Adrenal gland (tissue), 12 donors: ENCODE measurements around the gene FXYD7. TPM values are rescaled to one million over a fixed set of nuclear protein-coding genes. Genes with fewer than 3 reads are reported as not detected.
"Not testable (repeated sequence)": the region's sequence is repeated elsewhere in the genome, so short reads cannot be mapped to it uniquely, and the experiment has no call there.

Source experiments
- DNase-seq, 7 donors: peaks; one replicate each; pipeline ENCODE4 v3.0.0-alpha.2; 2019 to 2020
- H3K27ac ChIP-seq, 5 donors: fragments of 200-600 bp; sonication (generic) in 4 of 5; 1 replicate in 3 of 5; 2 replicates in 2 of 5; pipeline versions ENCODE4 v1.5.1 to v1.8.0; 2016 to 2020; ENCODE audit warnings: mild to moderate bottlenecking in 1 of 5
- H3K27me3 ChIP-seq: fragments of 200-600 bp; 2 replicates; pipeline ENCODE4 v1.8.0; 2021
- H3K36me3 ChIP-seq, 2 donors: fragments of 200-600 bp; replicated peaks in 1 of 2; 1 replicate in 1 of 2; 2 replicates in 1 of 2; pipeline versions ENCODE4 v1.5.1 to v1.8.0; 2018 to 2022
- H3K4me1 ChIP-seq, 2 donors: fragments of 200-600 bp; replicated peaks in 1 of 2; 1 replicate in 1 of 2; 2 replicates in 1 of 2; pipeline versions ENCODE4 v1.5.1 to v1.8.0; 2018 to 2021
- H3K4me3 ChIP-seq, 4 donors: fragments of 200-600 bp; sonication (generic) in 3 of 4; one replicate each; pipeline ENCODE4 v1.5.1; 2016 to 2018
- H3K9me3 ChIP-seq, 3 donors: fragments of 200-600 bp; sonication (generic) in 1 of 3; replicated peaks in 1 of 3; 1 replicate in 2 of 3; 2 replicates in 1 of 3; pipeline versions ENCODE4 v1.5.1 to v1.8.0; 2016 to 2021
- POLR2A ChIP-seq, 2 donors: fragments of 450-650 bp; IDR thresholded peaks; one replicate each; pipeline ENCODE4 v1.6.1; 2017; ENCODE audit warnings: antibody characterized with exemption in 2 of 2, mild to moderate bottlenecking in 2 of 2, moderate library complexity in 1 of 2
- WGBS, 4 donors: extraction: QIAGEN DNeasy Blood & Tissue Kit in 2 of 4; methylation state at CpG; one replicate each; pipeline versions ENCODE4 v1.1.5 to v1.1.7; 2013 to 2017; 5-methylcytosine and 5-hydroxymethylcytosine counted together
- intact Hi-C, 2 donors: fragments of 100-400 bp; cut with DNase I; formaldehyde crosslinking; loops; one replicate each; pipeline versions ENCODE4 v1.14.1 to v1.15.0; 2022 to 2023
- polyA plus RNA-seq, 3 donors: library from polyadenylated mRNA; stranded (reverse); fragments of 200-250 nt in 2 of 3; fragments of 350-450 nt in 1 of 3; fragmentation: Illumina TruSeq in 1 of 3; extraction: RNeasy Lipid Tissue Mini Kit (QIAGEN cat#74804) in 1 of 3; gene quantifications; one replicate each; pipeline ENCODE4 v1.2.3, GENCODE V29; 2013 to 2014
- total RNA-seq, 9 donors: library from RNA; depleted of rRNA in 4 of 9; stranded (reverse); fragments of >200 nt in 4 of 9; fragments of 120-200 nt in 1 of 9; fragmentation: NEBNext Ultra II Directional in 1 of 9; extraction: Animal tissue kit (Norgen Biotek cat#: 25700) in 1 of 9; gene quantifications; one replicate each; pipeline versions ENCODE4 v1.1.0 to v1.2.4, GENCODE V29; 2013 to 2023
- TF ChIP-seq, protein P1 (sequence below), 6 experiments: fragments of 450-650 bp in 4 of 6; fragments of 200-600 bp in 2 of 6; sonication (generic) in 1 of 6; IDR thresholded peaks; 1 replicate in 5 of 6; 2 replicates in 1 of 6; pipeline versions ENCODE4 v1.5.1 to v1.8.0; 2016 to 2021; ENCODE audit warnings: antibody characterized with exemption in 6 of 6, mild to moderate bottlenecking in 2 of 6, moderate library complexity in 1 of 6
- donor health status: healthy with polysubstance abuse.
- donor health status: Bipolar disorder and iron deficiency.
- donor health status: DM: yes; HTN: yes; CAD: no.
- donor health status: DM: no; HTN: no; CAD: no.
- donor health status: DM: no; HTN: no; CAD: no.
- donor health status: DM: yes; HTN: yes; CAD: no.

FXYD7 gene
- total and polyA plus RNA-seq, 12 donors = 0.39 to 0.67 (median 0.64) TPM; not detected in 9

DNA sequence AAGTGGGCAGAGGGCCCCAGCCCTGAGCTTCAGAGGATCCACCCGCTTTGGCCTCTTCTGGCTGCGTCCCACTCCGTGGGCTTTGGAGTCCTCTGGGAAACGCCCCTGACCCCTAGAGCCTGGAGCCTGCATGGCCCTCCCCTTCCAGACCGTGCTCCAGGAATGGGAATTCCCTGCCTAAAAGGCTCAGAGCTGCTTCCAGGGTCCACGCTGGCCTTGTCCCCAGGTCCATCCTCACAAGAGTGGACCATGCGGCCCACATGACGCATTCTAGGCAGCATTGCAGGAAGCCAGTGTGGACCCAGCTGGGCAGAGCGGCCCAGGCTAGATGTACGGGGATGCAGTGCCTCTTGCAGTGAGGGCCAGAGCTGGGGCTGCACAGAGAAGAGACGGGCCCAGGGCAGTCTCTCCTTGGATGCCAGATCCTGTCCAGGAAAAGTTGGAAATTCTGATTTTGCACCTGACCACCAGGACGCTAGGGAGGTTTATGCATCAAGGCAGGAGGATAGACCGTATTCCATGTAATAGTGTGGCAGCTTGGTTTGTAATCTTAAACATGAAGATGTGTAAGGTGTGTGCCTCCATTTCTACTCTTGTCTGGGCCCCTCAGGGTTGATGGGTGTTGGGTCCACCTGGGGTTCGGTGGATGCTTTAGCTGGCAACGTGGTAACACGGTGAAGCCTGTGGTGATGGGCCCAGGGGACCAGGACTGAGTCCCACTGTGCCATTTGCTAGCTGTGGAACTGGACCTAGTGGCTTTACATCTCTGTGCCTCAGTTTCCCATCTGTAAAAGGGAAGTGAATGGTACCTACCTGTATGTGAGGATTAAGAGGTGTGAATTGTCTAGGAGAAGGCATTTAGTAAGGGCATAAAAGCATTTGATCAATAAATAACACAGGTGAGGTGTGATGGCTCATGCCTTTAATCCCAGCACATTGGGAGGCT is 42.2 kb upstream of the FXYD7 start:
- no peak for TF ChIP-seq POLR2A (IDR thresholded peaks at IDR 0.05)
- TF ChIP-seq, protein P1, sequence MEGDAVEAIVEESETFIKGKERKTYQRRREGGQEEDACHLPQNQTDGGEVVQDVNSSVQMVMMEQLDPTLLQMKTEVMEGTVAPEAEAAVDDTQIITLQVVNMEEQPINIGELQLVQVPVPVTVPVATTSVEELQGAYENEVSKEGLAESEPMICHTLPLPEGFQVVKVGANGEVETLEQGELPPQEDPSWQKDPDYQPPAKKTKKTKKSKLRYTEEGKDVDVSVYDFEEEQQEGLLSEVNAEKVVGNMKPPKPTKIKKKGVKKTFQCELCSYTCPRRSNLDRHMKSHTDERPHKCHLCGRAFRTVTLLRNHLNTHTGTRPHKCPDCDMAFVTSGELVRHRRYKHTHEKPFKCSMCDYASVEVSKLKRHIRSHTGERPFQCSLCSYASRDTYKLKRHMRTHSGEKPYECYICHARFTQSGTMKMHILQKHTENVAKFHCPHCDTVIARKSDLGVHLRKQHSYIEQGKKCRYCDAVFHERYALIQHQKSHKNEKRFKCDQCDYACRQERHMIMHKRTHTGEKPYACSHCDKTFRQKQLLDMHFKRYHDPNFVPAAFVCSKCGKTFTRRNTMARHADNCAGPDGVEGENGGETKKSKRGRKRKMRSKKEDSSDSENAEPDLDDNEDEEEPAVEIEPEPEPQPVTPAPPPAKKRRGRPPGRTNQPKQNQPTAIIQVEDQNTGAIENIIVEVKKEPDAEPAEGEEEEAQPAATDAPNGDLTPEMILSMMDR (IDR thresholded peaks at IDR 0.05) = no peak
- H3K27ac ChIP-seq = no peak overlapping the region
- no peaks in the 10 kb centered on the region for H3K36me3 ChIP-seq
- no peaks in the 10 kb centered on the region for H3K27me3 ChIP-seq
- 65 to 81% (median 70%) methylated on average over 11 to 16 of the region's 16 CpGs for WGBS, 4 donors
- H3K4me3 ChIP-seq = no peak overlapping the region
- no peak for DNase-seq
- no peaks in the 10 kb centered on the region for H3K9me3 ChIP-seq
- H3K4me1 ChIP-seq = no peaks in the 10 kb centered on the region
- intact Hi-C loops = no loop called here

DNA sequence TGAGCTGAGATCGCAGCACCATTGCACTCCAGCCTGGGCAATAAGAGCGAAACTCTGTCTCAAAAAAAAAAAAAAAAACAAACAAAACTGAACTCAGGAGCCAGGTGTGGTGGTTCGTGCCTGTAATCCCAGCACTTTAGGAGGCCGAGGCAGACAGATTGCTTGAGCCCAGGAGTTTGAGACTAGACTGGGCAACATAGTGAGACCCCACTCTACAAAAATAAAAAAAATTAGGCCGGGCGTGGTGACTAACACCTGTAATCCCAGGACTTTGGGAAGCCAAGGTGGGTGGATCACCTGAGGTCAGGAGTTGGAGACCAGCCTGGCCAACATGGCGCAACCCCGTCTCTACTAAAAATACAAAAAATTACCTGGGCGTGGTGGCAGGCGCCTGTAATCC is 41.1 kb upstream of the FXYD7 start:
- intact Hi-C loops, DNase-seq, H3K27me3 ChIP-seq, H3K4me1 ChIP-seq, H3K27ac ChIP-seq, H3K36me3 ChIP-seq, H3K4me3 ChIP-seq, H3K9me3 ChIP-seq: not testable (repeated sequence)
- WGBS, 4 donors = 93 to 95% (median 94%) methylated on average over 8 to 10 of the region's 10 CpGs

DNA sequence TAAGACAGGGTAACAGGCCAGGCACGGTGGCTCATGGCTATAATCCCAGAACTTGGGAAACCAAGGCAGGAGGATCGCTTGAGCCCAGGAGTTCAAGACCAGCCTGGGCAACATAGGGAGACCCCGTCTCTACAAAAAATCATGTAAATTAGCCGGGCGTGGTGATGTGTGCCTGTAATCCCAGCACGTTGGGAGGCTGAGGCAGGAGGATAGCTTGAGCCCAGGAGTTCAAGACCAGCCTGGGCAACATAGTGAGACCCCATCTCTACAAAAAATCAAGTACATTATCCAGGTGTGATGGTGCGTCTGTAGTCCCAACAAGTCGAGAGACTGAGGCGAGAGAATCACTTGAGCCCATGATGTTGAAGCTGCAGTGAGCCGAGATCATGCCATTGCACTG is 39.4 kb upstream of the FXYD7 start:
- H3K36me3 ChIP-seq, H3K27ac ChIP-seq, H3K4me3 ChIP-seq, H3K9me3 ChIP-seq, intact Hi-C loops, DNase-seq, H3K4me1 ChIP-seq, H3K27me3 ChIP-seq: not testable (repeated sequence)
- 74 to 81% (median 79%) methylated on average over 10 of the region's 10 CpGs for WGBS, 4 donors

DNA sequence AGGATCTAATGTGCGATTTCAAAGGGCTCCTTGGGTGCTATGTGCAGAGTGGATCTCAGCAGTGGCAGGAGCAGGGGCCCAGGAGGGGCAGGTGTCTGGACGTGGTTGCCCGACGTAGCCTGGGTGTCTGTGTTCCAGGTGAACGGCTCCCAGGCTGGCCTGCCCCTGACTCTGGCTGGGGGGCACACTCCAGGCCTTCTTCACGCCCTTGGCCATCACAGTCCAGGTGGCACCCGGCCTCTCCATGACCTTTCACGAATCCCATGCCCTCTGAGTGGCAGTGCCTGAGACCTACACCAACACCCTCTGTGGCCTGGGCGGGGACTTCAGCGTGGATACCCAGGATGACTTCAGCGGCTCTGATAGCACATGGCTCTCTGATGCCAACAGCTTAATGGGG is 38.7 kb upstream of the FXYD7 start:
- intact Hi-C loops = no loop called here
- TF ChIP-seq, protein P1 (IDR thresholded peaks at IDR 0.05) = no peak
- TF ChIP-seq POLR2A (IDR thresholded peaks at IDR 0.05) = no peak
- Histone ChIP-seq H3K36me3 (no peaks in the 10 kb centered on the region), H3K9me3 (no peaks in the 10 kb centered on the region), H3K27me3 (no peaks in the 10 kb centered on the region), H3K27ac (no peak overlapping the region), H3K4me1 (no peaks in the 10 kb centered on the region), H3K4me3 (no peak overlapping the region)
- 84 to 91% (median 87%) methylated on average over 8 to 11 of the region's 11 CpGs for WGBS, 4 donors
- no peak for DNase-seq

DNA sequence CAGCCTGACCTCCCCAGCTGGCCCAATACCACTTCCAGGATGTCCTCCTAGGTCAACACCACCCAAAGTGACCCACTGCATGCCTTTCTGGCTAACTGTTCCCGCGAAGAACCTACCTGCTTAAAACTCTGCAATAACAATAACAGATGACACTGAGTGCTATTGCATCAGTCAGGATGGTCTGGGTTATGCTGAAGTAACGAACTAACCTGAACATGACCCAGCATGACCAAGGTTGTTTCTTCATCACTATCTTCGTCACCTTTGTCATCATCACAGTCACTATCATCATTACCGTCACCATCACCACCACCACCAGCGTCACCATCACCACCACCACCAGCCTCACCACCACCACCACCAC is 38.0 kb upstream of the FXYD7 start:
- Histone ChIP-seq H3K4me1 (no peaks in the 10 kb centered on the region), H3K27me3 (no peaks in the 10 kb centered on the region), H3K9me3 (no peaks in the 10 kb centered on the region), H3K4me3 (no peak overlapping the region), H3K36me3 (no peaks in the 10 kb centered on the region), H3K27ac (no peak overlapping the region)
- intact Hi-C loops = no loop called here
- 94 to 95% (median 94%) methylated on average over 4 to 6 of the region's 6 CpGs for WGBS, 4 donors
- TF ChIP-seq, protein P1 (IDR thresholded peaks at IDR 0.05) = no peak
- no peak for DNase-seq
